Measurements from ENCODE around the gene ZFAND3. TPM values are rescaled to one million over a fixed set of nuclear protein-coding genes. Genes with fewer than 3 reads are reported as not detected.

The ZFAND3 gene
- total RNA-seq, 6 donors from 2014 or later, result 26.2 to 66.4 (median 55.5) TPM

DNA sequence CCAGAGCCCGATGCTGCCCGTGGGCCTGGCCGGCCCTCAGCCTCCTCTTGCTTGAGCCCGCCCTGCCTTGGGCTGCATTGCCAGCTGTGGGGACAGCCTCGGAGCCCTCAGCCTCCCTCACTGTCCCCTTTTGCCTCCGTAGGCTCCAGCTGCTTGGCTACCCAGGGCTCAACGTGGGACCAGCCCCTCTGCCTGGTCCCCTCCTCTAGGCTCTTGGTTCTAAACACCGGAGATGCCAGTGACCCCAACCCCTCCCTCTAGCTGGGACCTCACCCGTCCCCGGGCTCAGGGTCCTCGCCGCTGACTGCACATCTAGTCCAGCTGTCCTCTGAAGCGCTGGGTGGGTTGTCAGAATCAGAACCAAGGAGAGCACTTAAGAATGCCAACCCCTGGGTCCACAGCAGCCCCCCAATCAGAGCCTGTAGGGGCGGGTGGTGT, 345.2 kb downstream of the ZFAND3 start:
- no peaks in the 10 kb centered on the region for H3K36me3 ChIP-seq
- no peaks in the 10 kb centered on the region for H3K4me1 ChIP-seq
- ATAC-seq (ENCODE audit: low FRiP score in 2 of 2), result no peak
- no peaks in the 10 kb centered on the region for H3K9me3 ChIP-seq
- no peak overlapping the region for H3K27ac ChIP-seq
- WGBS, 2 donors, result 93% methylated on average over 12 to 14 of the region's 14 CpGs
- TF ChIP-seq POLR2AphosphoS5 (IDR thresholded peaks at IDR 0.05), result no peak
- TF ChIP-seq EP300 (IDR thresholded peaks at IDR 0.05), result no peak
- TF ChIP-seq CTCF (IDR thresholded peaks at IDR 0.05), result no peak
- TF ChIP-seq POLR2A (IDR thresholded peaks at IDR 0.05), result no peak
- DNase-seq, result peak in 1 of 2 donors; percentile 50
- H3K27me3 ChIP-seq, result no peaks in the 10 kb centered on the region
- no peak overlapping the region for H3K4me3 ChIP-seq

DNA sequence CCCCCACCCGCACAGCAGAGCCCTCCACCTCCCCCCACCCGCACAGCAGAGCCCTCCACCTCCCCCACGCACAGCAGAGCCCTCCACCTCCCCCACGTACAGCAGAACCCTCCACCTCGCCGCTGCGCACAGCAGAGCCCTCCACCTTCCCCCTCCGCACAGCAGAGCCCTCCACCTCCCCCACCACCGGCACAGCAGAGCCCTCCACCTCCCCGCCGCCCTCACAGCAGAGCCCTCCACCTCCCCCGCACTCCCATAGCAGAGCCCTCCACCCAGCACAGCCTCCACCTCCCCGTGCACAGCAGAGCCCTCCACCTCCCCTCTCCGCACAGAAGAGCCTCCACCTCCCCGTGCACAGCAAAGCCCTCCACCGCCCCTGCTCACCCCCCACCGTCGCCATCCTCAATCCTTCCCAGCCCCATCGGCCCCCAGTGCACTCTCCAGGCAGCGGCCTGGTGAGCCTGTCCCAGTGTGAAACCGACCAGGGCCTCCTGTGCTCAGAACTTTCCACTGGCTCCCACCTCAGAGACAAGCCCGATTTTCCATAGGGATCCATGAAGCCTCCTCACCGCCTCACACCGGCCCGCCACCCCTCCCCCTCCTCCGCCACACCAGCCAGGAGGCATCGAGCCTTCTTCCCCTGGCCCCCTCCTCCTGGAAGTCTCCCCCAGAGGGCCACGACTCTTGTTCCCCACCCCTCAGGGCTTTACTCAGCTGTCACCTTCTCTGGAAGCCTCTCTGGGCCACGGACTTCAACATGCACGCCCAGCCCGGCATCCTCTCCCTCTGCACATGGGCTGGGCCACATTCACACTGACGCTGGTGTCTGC, 347.1 kb downstream of the ZFAND3 start:
- Histone ChIP-seq H3K4me1 (no peaks in the 10 kb centered on the region), H3K9me3 (no peaks in the 10 kb centered on the region), H3K36me3 (no peaks in the 10 kb centered on the region), H3K27me3 (no peaks in the 10 kb centered on the region), H3K27ac (no peak overlapping the region), H3K4me3 (no peak overlapping the region)
- DNase-seq, result peak in 1 of 2 donors; percentile 52
- TF ChIP-seq POLR2AphosphoS5 (IDR thresholded peaks at IDR 0.05) (no peak), POLR2A (IDR thresholded peaks at IDR 0.05) (no peak), CTCF (IDR thresholded peaks at IDR 0.05) (no peak)
- no peak for ATAC-seq (ENCODE audit: low FRiP score in 2 of 2)
- 77% methylated on average over 19 to 20 of the region's 32 CpGs for WGBS, 2 donors

- no peaks in the 10 kb centered on the region for H3K4me1 ChIP-seq
- H3K27ac ChIP-seq, result no peak overlapping the region
- no peak overlapping the region for H3K4me3 ChIP-seq
- no peaks in the 10 kb centered on the region for H3K36me3 ChIP-seq
- 88 to 94% methylated on average over 7 to 11 of the region's 11 CpGs for WGBS, 2 donors
- H3K27me3 ChIP-seq, result no peaks in the 10 kb centered on the region
- ATAC-seq (ENCODE audit: low FRiP score in 2 of 2) (no peak), DNase-seq (no peak)
- no peaks in the 10 kb centered on the region for H3K9me3 ChIP-seq
- TF ChIP-seq EP300 (IDR thresholded peaks at IDR 0.05) (no peak), CTCF (IDR thresholded peaks at IDR 0.05) (no peak), POLR2AphosphoS5 (IDR thresholded peaks at IDR 0.05) (no peak), POLR2A (IDR thresholded peaks at IDR 0.05) (no peak)
Measured at GRCh38 chr6:38167598-38167997, 348.1 kb downstream of the ZFAND3 start.

DNA sequence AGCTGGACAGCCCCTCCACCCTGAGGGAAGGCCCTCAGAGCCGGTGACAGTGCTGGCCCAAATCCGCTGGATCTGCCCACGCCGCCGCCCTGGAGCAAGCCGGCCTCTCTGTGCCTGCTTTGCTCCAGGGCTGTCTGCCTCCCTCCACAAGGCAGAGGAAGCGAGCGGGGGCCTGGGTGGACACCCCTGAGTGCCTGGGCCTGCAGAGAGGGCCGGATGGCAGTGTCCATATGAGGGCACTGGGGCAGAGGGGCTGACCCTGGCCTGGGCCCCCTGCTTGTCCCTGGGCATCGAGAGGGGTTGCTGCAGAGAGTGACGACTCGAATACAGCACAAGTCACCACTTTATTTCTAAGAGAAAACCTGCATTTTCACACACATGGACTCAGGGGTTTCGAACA, 348.6 kb downstream of the ZFAND3 start:
- peak in 1 of 2 donors; percentile 75 for DNase-seq
- TF ChIP-seq EP300 (IDR thresholded peaks at IDR 0.05) (no peak), POLR2A (IDR thresholded peaks at IDR 0.05) (no peak), POLR2AphosphoS5 (IDR thresholded peaks at IDR 0.05) (no peak), CTCF (IDR thresholded peaks at IDR 0.05) (no peak)
- H3K9me3 ChIP-seq, result no peaks in the 10 kb centered on the region
- H3K4me1 ChIP-seq, result no peaks in the 10 kb centered on the region
- H3K27me3 ChIP-seq, result no peaks in the 10 kb centered on the region
- no peak for ATAC-seq (ENCODE audit: low FRiP score in 2 of 2)
- no peaks in the 10 kb centered on the region for H3K36me3 ChIP-seq
- 80 to 93% methylated on average over 2 to 13 of the region's 13 CpGs for WGBS, 2 donors
- H3K4me3 ChIP-seq, result no peak overlapping the region
- no peak overlapping the region for H3K27ac ChIP-seq

DNA sequence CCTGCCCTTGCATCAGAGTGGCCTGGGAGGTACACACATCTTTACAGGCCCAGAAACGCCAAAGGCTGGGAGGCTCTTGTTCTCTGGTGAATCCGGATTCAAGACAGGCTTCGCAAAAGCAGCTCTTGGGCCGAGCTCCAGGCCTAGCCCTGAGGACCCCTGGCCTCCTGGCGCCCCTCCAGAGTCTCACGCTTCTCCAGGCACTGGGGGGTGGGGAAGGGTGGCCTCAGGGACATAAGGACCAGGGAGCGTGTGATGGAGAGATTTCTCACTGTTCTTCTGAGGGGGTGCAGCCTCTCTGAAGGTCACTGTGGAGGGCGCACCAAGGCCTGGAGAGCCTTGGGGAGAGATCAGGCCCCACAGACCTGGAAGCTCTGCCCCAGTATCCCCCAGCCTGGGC, 349.2 kb downstream of the ZFAND3 start:
- 84% methylated on average over 6 of the region's 8 CpGs; no CpG with 5 or more reads in 1 of the 2 donors for WGBS, 2 donors
- H3K4me1 ChIP-seq, result no peaks in the 10 kb centered on the region
- peaks cover 0 to 3% (median 0%) of the 10 kb centered on the region in 4 donors for H3K36me3 ChIP-seq
- no peak overlapping the region for H3K27ac ChIP-seq
- ATAC-seq (ENCODE audit: low FRiP score in 2 of 2), result no peak
- no peak for TF ChIP-seq CTCF (IDR thresholded peaks at IDR 0.05)
- H3K9me3 ChIP-seq, result no peaks in the 10 kb centered on the region
- H3K4me3 ChIP-seq, result no peak overlapping the region
- no peaks in the 10 kb centered on the region for H3K27me3 ChIP-seq
- no peak for DNase-seq

All from upper lobe of left lung (tissue), 6 donors.